H1 (cell line): ENCODE measurements around the gene ANKDD1A.

Source experiments
- CHD1 ChIP-seq: IDR thresholded peaks from 2 replicates; pipeline ENCODE4 v1.6.1; 2012; ENCODE audit warnings: low read depth, low read length, improper control_type of control experiment
- POLR2AphosphoS5 ChIP-seq: IDR thresholded peaks from 2 replicates; pipeline ENCODE4 v1.6.1; 2011; ENCODE audit warnings: low read depth, low read length
- TCF12 ChIP-seq: IDR thresholded peaks from 2 replicates; pipeline ENCODE4 v1.6.1; 2011; ENCODE audit warnings: low read depth, mild to moderate bottlenecking, low read length
- TEAD4 ChIP-seq: IDR thresholded peaks from 2 replicates; pipeline ENCODE4 v1.6.1; 2012; ENCODE audit warnings: low read depth, low read length, inconsistent platforms, mixed read lengths
- TF ChIP-seq, protein P1 (sequence below), 3 experiments: IDR thresholded peaks; 1 replicate in 2 of 3; 2 replicates in 1 of 3; pipeline versions ENCODE4 v1.5.1 to v1.6.1; 2011; ENCODE audit warnings: low read length in 3 of 3, mild to moderate bottlenecking in 3 of 3, inconsistent platforms in 2 of 3, low read depth in 1 of 3, moderate library complexity in 1 of 3; ENCODE audit not compliant: insufficient read depth in 1 of 3; ENCODE audit errors: control extremely low read depth in 1 of 3
- TF ChIP-seq, protein P2 (sequence below): IDR thresholded peaks from 2 replicates; pipeline ENCODE4 v1.6.1; 2012; ENCODE audit warnings: inconsistent platforms

- no peak for TF ChIP-seq CHD1
- TF ChIP-seq, protein P1, sequence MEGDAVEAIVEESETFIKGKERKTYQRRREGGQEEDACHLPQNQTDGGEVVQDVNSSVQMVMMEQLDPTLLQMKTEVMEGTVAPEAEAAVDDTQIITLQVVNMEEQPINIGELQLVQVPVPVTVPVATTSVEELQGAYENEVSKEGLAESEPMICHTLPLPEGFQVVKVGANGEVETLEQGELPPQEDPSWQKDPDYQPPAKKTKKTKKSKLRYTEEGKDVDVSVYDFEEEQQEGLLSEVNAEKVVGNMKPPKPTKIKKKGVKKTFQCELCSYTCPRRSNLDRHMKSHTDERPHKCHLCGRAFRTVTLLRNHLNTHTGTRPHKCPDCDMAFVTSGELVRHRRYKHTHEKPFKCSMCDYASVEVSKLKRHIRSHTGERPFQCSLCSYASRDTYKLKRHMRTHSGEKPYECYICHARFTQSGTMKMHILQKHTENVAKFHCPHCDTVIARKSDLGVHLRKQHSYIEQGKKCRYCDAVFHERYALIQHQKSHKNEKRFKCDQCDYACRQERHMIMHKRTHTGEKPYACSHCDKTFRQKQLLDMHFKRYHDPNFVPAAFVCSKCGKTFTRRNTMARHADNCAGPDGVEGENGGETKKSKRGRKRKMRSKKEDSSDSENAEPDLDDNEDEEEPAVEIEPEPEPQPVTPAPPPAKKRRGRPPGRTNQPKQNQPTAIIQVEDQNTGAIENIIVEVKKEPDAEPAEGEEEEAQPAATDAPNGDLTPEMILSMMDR (IDR thresholded peaks at IDR 0.05; ENCODE audit: control extremely low read depth in 1 of 3, insufficient read depth in 1 of 3, low read depth in 1 of 3, low read length in 3 of 3), result no peak
- TF ChIP-seq TCF12, result no peak
- TF ChIP-seq POLR2AphosphoS5, result no peak
- TF ChIP-seq TEAD4, result no peak
- TF ChIP-seq, protein P2, sequence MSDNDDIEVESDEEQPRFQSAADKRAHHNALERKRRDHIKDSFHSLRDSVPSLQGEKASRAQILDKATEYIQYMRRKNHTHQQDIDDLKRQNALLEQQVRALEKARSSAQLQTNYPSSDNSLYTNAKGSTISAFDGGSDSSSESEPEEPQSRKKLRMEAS, result no peak
Observed at GRCh38 chr15:64943512-64944225, 32.0 kb downstream of the ANKDD1A start.
